Right cardiac atrium (tissue), 5 donors: ENCODE data around the gene SLC25A20. TPM values are rescaled to one million over a fixed set of nuclear protein-coding genes. Genes with fewer than 3 reads are reported as not detected.

Source experiments
- ATAC-seq, 2 donors: fragments of 200-7000 bp; cut with Tn5 transposase; one replicate each; pipeline versions ENCODE4 v1.8.0 to v1.9.1; 2020; ENCODE audit warnings: moderate library complexity in 2 of 2, mild to moderate bottlenecking in 1 of 2
- DNase-seq, 3 donors: peaks; one replicate each; pipeline ENCODE4 v3.0.0-alpha.2; 2020
- H3K27ac ChIP-seq: one replicate; pipeline ENCODE4 v1.5.1; 2013; ENCODE audit warnings: mild to moderate bottlenecking, low read length, control low read depth, moderate library complexity
- H3K27me3 ChIP-seq: one replicate; pipeline ENCODE4 v1.6.1; 2013; ENCODE audit not compliant: control insufficient read depth, insufficient read depth
- H3K4me1 ChIP-seq: one replicate; pipeline ENCODE4 v1.6.1; 2013; ENCODE audit warnings: low read length; ENCODE audit not compliant: control insufficient read depth, insufficient read depth
- H3K4me3 ChIP-seq: one replicate; pipeline ENCODE4 v1.5.1; 2013; ENCODE audit warnings: low read length, control low read depth
- H3K9me3 ChIP-seq: one replicate; pipeline ENCODE4 v1.6.1; 2013; ENCODE audit warnings: low read length; ENCODE audit not compliant: control insufficient read depth
- WGBS: extraction: QIAGEN DNeasy Blood & Tissue Kit; methylation state at CpG from one replicate; pipeline ENCODE4 v1.1.7; 2013; 5-methylcytosine and 5-hydroxymethylcytosine counted together
- intact Hi-C, 4 donors: fragments of 100-400 bp; cut with DNase I; formaldehyde crosslinking; loops; one replicate each; pipeline versions ENCODE4 v1.11.0 to v1.14.0; 2022 to 2023
- polyA plus RNA-seq: library from polyadenylated mRNA; stranded (reverse); fragments of 200-250 nt; gene quantifications from one replicate; pipeline ENCODE4 v1.2.3, GENCODE V29; 2013
- total RNA-seq, 4 donors: library from RNA; stranded (reverse); fragmentation: NEBNext Ultra II Directional; extraction: Animal tissue kit (Norgen Biotek cat#: 25700); gene quantifications; one replicate each; pipeline ENCODE4 v1.2.1, GENCODE V29; 2021
- donor health status: healthy with polysubstance abuse.
- donor health status: DM: no; HTN: yes; CAD: no.
- donor health status: DM: no; HTN: no; CAD: no.
- donor health status: DM: no; HTN: yes; CAD: no; lungs with severe emphysema.
- donor health status: DM: yes; HTN: yes; CAD: no.

SLC25A20 gene
- total and polyA plus RNA-seq, 5 donors = 43.6 to 57.7 (median 46.6) TPM

DNA sequence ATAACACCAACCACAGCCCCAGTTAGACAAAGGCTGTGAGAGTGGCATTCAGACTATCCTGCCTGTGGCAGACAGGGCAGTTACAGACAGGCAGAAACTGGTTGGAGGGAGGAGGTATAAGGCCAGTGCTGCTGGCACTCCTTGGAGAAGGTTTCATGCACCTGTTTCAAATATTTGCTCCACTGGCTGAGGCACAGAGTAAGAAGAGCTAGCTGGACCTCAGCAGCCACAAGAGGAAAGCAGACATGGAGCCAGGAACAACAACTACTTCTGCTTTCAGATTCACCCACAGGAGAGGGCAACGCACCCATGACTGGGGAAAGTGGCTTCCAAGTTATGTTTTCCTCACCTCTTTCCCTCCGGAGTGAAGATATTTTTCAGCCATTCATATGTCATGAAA lies 39.5 kb downstream of the SLC25A20 start:
- Histone ChIP-seq H3K9me3 (no peaks in the 10 kb centered on the region), H3K4me1 (no peaks in the 10 kb centered on the region), H3K27me3 (no peaks in the 10 kb centered on the region), H3K27ac (no peak overlapping the region), H3K4me3 (no peak overlapping the region)
- ATAC-seq = no peak
- no peak for DNase-seq
- intact Hi-C loops = no loop called here
- 77% methylated on average over 2 of the region's 2 CpGs for WGBS

DNA sequence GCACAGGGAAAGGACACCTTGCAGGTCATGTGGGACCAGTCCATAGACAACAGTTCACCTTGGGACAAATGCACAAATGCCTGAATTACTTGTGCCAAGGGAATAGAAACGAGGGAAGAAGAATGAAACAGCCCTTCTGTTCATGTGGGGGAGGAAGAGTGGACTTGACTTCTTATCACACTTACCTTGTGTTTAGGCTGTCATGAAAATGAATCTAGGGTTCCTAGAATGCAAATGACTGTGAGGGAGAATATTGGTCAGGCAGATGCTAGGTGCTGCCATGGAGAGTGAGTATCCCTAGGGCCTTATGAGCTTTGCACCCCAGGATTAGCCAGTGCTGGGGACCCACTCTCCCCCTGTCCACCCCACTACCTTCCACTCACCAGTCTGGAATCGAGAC lies 40.0 kb downstream of the SLC25A20 start:
- WGBS = 84% methylated on average over 2 of the region's 2 CpGs
- intact Hi-C loops = no loop called here
- peak in 1 of 2 donors; percentile 29 for ATAC-seq
- no peak overlapping the region for H3K4me3 ChIP-seq
- no peaks in the 10 kb centered on the region for H3K27me3 ChIP-seq
- no peak for DNase-seq
- no peaks in the 10 kb centered on the region for H3K9me3 ChIP-seq
- no peak overlapping the region for H3K27ac ChIP-seq
- H3K4me1 ChIP-seq = no peaks in the 10 kb centered on the region

DNA sequence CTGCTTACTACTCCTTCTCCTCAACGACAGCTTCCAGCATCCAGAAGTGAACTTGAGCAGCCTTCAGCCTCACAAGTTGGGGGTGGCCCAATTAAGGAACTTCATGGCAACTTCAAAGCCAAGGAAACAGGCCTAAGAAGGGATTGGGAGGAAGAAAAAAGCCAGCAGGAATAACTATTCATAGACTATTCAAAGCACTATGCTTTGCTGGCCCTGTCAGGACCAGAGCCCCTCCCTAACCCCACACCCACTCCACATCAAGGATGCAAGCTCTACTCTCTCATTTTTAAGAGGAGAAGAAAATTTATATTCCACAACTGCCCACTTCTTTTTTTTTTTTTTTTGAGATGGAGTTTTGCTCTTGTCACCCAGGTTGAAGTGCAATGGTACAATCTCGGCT lies 41.0 kb downstream of the SLC25A20 start:
- H3K27me3 ChIP-seq = no peaks in the 10 kb centered on the region
- no peaks in the 10 kb centered on the region for H3K9me3 ChIP-seq
- WGBS = 79% methylated on average over 2 of the region's 2 CpGs
- intact Hi-C loops = no loop called here
- H3K4me3 ChIP-seq = no peak overlapping the region
- no peak for ATAC-seq
- DNase-seq = no peak
- no peaks in the 10 kb centered on the region for H3K4me1 ChIP-seq
- H3K27ac ChIP-seq = no peak overlapping the region

DNA sequence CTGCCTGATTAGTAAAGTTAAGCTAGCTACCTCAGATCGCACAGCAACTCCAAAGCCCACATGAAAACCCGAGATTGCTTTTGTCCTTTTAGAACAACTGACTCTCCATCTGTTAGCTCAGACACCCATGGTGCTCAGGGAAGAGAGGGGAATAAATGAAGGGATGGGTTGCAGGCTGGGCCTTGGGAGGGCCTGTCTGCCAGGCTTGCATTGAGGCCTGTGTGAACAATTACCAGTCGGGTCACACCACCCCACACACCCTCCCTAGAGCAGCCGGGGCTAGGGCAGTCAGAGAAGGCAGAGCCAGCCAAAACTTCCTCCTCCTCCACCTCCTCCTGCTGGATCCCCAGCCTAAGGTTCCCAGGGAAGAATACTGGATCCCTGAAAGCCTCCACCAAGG lies 42.2 kb downstream of the SLC25A20 start:
- no peak for ATAC-seq
- 60% methylated on average over 4 of the region's 4 CpGs for WGBS

DNA sequence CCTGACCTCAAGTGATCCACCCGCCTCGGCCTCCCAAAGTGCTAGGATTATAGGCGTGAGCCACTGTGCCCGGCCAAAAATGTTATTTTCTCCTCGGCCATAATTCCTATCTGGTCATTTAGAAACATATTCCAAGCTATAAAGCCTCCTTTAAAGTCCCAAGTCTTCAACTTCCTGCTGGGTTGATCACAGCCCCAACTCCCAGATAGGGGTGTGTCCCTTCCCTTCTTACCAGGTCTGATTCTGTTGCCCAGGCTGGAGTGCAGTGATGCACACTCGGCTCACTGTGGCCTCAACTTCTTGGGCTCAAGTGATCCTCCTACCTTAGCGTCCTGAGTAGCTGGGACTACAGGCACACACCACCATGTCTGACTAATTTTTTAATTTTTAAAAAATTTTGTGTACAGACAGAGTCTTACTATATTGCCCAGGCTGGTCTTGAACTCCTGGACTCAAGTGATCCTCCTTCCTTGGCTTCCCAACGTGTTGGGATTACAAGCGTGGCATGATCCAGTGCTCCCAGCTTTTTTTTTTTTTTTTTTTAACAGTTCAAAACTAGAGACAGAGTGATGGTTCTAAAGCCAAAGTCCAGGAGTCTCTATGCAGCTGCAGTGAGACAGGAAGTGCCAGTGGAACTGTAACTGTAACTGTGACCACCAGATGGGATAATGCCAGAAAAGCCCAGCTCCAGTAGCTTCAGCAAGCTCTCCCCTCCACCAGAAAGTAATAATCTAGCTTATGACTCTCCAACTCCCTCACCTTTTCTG lies 42.8 kb downstream of the SLC25A20 start:
- H3K4me1 ChIP-seq = no peaks in the 10 kb centered on the region
- H3K27ac ChIP-seq = no peak overlapping the region
- no peak for DNase-seq
- H3K9me3 ChIP-seq = no peaks in the 10 kb centered on the region
- intact Hi-C loops = no loop called here
- no peaks in the 10 kb centered on the region for H3K27me3 ChIP-seq
- 85% methylated on average over 9 of the region's 9 CpGs for WGBS
- ATAC-seq = no peak
- no peak overlapping the region for H3K4me3 ChIP-seq

More for the DNA sequence above, 42.2 kb downstream of the SLC25A20 start:
- no peaks in the 10 kb centered on the region for H3K4me1 ChIP-seq
- no peak overlapping the region for H3K27ac ChIP-seq
- no peaks in the 10 kb centered on the region for H3K27me3 ChIP-seq
- intact Hi-C loops = no loop called here
- H3K9me3 ChIP-seq = no peaks in the 10 kb centered on the region
- no peak overlapping the region for H3K4me3 ChIP-seq
- no peak for DNase-seq

DNA sequence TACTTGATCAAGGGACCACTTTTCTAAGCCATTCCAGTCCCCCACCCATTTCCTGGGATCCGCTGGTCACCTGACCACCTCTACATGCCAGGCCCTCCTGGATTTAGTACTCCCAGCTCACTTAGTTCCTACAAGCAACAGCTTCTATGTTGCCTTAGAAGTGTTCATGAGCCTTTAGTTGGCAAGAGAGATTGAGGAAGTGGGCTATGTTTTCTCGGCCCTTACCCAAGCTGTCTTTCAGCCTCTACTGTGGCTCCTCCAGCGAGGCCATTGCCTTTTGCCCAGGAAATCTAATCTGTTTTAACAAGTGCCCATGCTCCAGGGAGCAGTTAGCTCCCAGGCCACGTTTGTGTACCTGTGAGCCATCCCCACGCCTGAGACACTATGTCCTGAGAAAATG lies 46.5 kb downstream of the SLC25A20 start:
- 88% methylated on average over 5 of the region's 5 CpGs for WGBS
- H3K4me1 ChIP-seq = no peaks in the 10 kb centered on the region
- no peak overlapping the region for H3K27ac ChIP-seq
- intact Hi-C loops = no loop called here
- no peaks in the 10 kb centered on the region for H3K27me3 ChIP-seq
- no peaks in the 10 kb centered on the region for H3K9me3 ChIP-seq
- DNase-seq (no peak), ATAC-seq (no peak)
- H3K4me3 ChIP-seq = no peak overlapping the region

DNA sequence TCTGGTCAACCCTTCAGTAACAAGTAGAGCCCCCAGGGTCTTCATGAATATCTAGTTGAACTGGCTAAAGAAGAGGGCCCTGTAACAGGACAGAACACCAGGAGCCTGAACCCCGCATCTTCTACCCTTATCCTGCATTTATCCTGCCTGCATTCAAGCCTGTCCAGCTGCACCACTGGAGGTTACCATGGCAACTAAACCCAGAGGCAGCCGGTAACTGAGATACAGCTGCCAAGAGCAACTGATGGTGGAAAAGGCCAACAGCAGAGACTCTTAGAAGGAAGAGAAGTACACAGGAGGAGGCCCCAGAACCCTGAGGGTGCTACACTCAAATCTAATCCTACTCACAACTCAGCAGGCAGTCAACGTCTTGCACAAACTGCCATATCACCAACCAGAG lies 47.3 kb downstream of the SLC25A20 start:
- Histone ChIP-seq H3K4me1 (no peaks in the 10 kb centered on the region), H3K27ac (no peak overlapping the region), H3K9me3 (no peaks in the 10 kb centered on the region), H3K27me3 (no peaks in the 10 kb centered on the region), H3K4me3 (no peak overlapping the region)
- ATAC-seq = no peak
- intact Hi-C loops = no loop called here
- WGBS = 47% methylated on average over 3 of the region's 3 CpGs
- DNase-seq = no peak

DNA sequence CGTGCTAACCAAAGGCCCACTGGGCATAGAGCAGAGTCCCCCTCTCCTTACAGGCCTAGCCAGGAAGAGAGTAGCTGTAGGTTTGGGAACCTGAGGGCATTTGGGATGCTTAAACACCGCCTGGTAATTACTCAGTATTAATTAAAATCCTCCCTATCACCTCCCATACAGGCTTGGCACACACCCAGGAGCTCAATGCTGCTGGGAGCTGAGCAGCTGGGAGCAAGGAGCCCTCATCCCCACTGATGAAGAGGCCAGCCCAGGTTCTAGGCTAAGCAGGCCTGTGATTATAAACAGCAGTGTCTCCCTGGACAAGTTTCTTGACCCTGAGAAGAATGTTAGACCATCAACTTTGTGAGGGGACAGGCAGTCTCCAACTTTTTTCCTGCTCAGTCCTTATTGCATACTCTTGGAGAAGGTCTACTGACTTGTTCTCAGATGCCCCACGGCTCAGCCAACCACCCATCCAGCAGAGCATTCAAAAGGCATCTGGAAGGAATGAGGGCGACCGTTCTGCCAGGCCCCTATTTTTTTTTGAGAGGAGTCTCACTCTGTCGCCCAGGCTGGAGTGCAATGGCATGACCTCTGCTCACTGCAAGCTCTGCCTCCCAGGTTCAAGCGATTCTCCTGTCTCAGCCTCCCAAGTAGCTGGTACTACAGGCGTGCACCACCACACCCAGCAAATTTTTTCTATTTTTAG lies 49.7 kb downstream of the SLC25A20 start:
- Histone ChIP-seq H3K4me3 (no peak overlapping the region), H3K9me3 (no peaks in the 10 kb centered on the region), H3K4me1 (peaks cover 1% of the 10 kb centered on the region), H3K27me3 (no peaks in the 10 kb centered on the region), H3K27ac (no peak overlapping the region)
- no peak for DNase-seq
- no peak for ATAC-seq
- 97% methylated on average over 8 of the region's 8 CpGs for WGBS
- intact Hi-C loops = no loop called here

DNA sequence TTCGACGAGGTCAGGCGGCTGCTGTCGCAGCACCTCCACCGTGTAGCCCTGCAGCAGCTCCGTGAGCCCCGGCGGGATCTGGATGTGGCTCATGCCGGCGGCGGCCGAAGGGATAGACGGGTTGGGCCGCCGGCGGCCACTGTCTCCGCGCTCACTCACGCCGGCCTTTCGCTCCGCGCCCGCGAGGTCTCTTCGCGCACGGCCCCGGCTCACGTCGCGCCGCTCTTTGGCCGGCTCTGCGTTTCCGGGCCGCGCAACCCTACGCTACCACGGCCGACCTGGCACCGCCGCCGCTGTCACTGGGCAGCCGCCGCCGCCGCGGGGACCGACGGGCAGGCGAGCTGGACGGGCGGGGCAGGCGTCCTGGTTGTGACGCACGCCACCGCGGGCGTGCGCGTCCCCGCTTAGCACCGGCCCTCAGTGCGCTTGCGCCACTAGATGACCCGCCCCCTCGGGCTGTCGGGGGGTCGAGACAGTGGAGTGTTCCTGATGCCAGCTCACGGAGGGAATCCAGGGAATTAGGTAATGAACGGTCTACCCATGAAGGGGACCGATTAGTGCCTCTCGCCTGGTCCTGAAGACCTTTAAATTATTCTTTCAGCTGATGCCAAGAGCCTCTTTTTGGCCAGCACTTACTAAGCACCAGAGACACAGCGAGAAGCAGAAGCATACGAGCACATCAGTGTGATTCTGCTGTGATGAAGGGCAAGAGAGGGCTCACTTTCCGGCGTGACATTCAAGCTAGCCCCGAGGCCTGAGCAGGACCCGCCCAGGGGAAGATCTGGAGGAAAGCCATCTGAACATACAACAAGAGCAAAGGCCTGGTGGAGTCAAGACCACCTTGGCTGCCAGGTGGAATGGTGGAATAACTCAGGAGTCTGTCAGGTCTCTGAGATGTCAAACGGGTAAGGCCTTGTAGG lies 50.9 kb downstream of the SLC25A20 start, which contains the start of gene PRKAR2A:
PRKAR2A (minus strand) TSS at position 371 of the 920 bp plus-strand sequence; CDS start at position 93, 278 bp downstream.
- WGBS = 2% methylated on average over 81 of the region's 81 CpGs
- intact Hi-C loops = no loop called here

DNA sequence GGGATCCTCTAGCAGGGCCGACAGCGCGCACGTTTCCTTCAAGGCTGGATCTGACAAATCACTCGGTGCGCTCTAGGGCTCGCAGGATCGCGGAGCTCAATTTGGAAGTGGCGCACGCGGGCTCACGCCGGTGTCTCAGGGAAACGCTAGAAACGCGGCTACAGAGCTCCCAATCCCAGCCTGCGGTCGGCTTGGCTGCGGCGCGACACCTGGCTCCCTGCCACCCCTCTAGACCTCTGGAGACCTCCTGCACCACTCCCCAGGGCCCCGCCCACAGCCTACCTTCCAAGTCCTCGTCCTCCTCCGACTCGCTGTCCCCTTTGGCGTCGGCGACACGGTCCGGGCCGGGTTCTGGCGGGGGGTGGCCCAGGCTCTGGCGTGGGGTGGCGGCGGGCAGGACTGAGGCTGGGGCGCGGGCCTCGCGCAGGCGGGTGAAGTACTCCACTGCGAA lies 51.6 kb downstream of the SLC25A20 start:
- Histone ChIP-seq H3K27ac (peak overlapping the region; percentile 82), H3K4me3 (peak overlapping the region; percentile 52), H3K9me3 (no peaks in the 10 kb centered on the region), H3K4me1 (peaks cover 1% of the 10 kb centered on the region), H3K27me3 (no peaks in the 10 kb centered on the region)
- peak; percentile 81 to 82 for ATAC-seq
- peak; percentile 88 to 93 (median 93) for DNase-seq
- under 1% methylated on average over 42 of the region's 42 CpGs for WGBS
- intact Hi-C loops = no loop called here

More for the DNA sequence above, 50.9 kb downstream of the SLC25A20 start, which contains the start of gene PRKAR2A:
- Histone ChIP-seq H3K4me1 (peaks cover 1% of the 10 kb centered on the region), H3K4me3 (peak within 1 kb of the TSS; percentile 52), H3K27ac (peak within 1 kb of the TSS; percentile 82), H3K9me3 (no peaks in the 10 kb centered on the region), H3K27me3 (no peaks in the 10 kb centered on the region)
- ATAC-seq (peak; percentile 96 to 97), DNase-seq (peak; percentile 93 to 97 (median 97))
